GM13976 (cell line): ENCODE results near the gene EEF1AKMT2.
"Not testable (repeated sequence)": the region's sequence is repeated elsewhere in the genome, so short reads cannot be mapped to it uniquely, and the experiment has no call there.

Source experiments
- DNase-seq: peaks from one replicate; pipeline ENCODE4 v3.0.0; 2012; ENCODE audit warnings: low spot score
- in situ Hi-C: fragments of 300-500 bp; cut with MboI; formaldehyde crosslinking; loops from one replicate; pipeline ENCODE4 v1.12.0; 2022; ENCODE audit warnings: low sequenced_read_pairs, mixed read lengths, inconsistent platforms; ENCODE audit not compliant: unreplicated experiment
- TF ChIP-seq, protein P1 (sequence below): IDR thresholded peaks from 2 replicates; pipeline ENCODE4 v1.5.1; 2012; ENCODE audit warnings: borderline replicate concordance, mild to moderate bottlenecking; ENCODE audit not compliant: insufficient read depth; ENCODE audit errors: extremely low read depth, missing control alignments, control extremely low read depth

EEF1AKMT2 gene

DNA sequence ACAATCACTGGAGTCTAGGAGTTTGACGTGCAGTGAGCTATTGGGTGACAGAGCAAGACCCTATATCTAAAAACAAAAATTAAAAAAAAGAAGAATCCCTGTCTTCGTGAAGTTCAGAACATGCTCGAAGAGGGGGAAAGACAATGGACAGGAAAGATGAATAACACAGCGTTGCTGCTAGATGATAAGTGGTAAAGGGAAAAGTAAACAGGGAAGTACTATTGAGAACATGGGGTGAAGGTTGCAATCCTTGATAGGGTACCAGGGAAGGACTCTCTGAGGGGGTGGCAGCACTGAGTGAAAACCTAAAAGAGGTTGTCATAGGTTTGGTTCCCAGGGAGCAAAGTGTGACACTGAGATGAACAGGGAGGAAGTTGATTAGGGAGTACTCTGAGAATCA is 7.1 kb upstream of the EEF1AKMT2 start:
- DNase-seq, result no peak
- TF ChIP-seq, protein P1, sequence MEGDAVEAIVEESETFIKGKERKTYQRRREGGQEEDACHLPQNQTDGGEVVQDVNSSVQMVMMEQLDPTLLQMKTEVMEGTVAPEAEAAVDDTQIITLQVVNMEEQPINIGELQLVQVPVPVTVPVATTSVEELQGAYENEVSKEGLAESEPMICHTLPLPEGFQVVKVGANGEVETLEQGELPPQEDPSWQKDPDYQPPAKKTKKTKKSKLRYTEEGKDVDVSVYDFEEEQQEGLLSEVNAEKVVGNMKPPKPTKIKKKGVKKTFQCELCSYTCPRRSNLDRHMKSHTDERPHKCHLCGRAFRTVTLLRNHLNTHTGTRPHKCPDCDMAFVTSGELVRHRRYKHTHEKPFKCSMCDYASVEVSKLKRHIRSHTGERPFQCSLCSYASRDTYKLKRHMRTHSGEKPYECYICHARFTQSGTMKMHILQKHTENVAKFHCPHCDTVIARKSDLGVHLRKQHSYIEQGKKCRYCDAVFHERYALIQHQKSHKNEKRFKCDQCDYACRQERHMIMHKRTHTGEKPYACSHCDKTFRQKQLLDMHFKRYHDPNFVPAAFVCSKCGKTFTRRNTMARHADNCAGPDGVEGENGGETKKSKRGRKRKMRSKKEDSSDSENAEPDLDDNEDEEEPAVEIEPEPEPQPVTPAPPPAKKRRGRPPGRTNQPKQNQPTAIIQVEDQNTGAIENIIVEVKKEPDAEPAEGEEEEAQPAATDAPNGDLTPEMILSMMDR, result no peak
- in situ Hi-C loops, result no loop called here

DNA sequence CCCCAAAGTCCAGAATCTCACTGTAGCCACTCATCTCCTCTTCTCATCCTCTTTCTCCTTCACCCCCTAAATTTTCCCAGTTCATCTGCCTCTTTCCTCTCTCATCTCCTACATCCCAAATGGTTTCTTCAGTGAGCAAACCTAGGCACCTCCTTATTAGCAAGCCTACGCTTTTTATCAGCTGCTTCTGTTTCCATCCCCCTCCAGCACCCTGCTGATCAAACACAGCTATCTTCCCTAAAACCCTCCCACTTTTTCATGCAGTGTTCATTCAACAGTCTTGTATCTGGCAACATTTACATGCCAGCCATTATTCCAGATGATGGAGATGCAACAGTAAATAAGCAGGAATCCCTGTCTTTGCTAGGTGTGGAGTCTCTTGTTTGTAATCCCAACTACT is 6.7 kb upstream of the EEF1AKMT2 start:
- in situ Hi-C loops, result no loop called here
- no peak for DNase-seq
- TF ChIP-seq, protein P1, result no peak

DNA sequence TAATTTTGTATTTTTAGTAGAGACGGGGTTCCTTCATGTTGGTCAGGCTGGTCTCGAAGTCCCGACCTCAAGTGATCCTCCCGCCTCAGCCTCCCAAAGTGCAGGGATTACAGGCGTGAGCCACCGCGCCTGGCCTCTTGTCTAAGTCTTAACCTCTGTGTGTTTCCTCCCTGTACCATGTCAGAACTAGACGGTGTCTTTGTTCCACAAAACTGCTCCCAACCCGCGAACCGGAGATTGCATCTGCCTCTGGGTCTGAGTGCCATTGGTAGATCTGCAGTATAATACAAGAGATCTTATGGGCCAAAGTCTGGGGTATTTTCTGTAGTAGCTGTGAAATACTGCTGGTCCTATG is 1.3 kb upstream of the EEF1AKMT2 start:
- in situ Hi-C loops, result no loop called here
- DNase-seq, result no peak
- TF ChIP-seq, protein P1, result no peak

DNA sequence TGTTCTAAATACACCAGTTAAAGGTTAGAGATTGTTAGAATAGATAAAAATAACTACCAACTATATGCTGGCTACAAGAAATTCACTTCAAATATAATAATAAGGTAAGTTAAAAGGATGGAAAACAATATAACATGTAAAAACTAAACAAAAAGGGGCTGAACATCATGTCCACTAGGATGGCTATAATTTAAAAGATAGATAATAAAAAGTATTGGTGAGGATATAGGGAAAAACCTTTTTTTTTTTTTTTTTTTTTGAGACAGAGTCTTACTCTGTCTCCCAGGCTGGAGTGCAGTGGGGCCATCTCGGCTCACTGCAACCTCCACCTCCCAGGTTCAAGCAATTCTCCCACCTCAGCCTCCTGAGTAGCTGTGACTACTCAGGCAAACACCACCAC is 8.8 kb downstream of the EEF1AKMT2 start:
- DNase-seq, in situ Hi-C loops: not testable (repeated sequence)

DNA sequence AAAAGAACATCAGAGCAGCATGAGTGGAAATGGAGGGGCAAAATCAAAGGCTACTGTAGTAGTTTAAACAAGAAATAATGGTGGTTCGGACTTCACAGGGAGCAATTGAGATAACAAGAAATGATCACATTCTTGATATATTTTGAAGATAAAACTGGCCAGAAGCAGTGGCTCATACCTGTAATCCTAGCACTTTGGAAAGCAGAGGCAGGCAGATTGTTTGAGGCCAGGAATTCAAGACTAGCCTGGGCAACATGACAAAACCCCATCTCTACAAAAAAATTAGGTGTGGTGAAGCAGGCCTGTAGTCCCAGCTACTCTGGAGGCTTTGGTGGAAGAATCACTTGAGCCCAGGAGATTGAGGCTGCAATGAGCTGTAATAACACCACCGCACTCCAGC is 22.9 kb downstream of the EEF1AKMT2 start:
- DNase-seq, result no peak
- TF ChIP-seq, protein P1, result no peak
- in situ Hi-C loops, result no loop called here

DNA sequence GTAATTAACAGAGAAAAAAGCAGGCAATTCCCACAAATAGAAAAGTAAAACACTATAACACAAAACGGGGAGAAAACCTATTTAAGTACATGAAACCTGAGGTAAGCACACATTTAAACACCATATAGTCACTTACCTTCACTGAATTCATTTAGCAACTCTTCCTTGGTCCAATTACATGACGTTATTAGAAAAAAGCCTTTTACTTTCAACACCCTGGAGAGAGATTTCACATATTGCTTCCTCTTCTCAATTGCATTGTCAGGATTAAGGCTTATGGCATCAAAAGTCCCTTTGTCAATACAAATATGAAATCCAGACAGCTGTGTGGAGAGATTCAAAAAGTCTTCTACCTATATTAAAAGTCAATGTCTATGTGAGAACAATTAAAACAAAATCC is 26.4 kb downstream of the EEF1AKMT2 start:
- in situ Hi-C loops, result no loop called here
- TF ChIP-seq, protein P1, result no peak
- DNase-seq, result no peak

DNA sequence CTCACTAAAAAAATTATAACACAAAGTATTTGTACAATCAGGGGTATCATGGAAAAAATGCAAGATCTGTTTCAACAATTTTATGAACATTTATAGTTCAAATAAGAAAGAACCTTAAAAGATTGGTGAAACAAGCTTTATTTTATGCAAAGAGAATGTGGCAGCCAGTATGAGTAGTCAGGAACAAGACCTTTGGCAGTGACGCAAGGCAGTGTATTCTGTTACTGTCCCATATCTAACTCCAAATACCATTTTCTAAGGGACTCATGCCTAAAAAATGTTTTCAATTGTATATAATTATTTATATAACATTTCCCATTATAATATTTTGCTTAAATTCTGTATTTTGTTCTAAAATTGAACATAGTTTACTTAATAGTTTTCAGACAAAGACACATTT is 28.4 kb downstream of the EEF1AKMT2 start:
- TF ChIP-seq, protein P1, result no peak
- in situ Hi-C loops, result no loop called here
- DNase-seq, result no peak
